ENCODE data around the gene ADGRV1. TPM values are rescaled to one million over a fixed set of nuclear protein-coding genes. Genes with fewer than 3 reads are reported as not detected.

Gene ADGRV1
- total RNA-seq, 1 donor from 2014 or later = 31.9 TPM

DNA sequence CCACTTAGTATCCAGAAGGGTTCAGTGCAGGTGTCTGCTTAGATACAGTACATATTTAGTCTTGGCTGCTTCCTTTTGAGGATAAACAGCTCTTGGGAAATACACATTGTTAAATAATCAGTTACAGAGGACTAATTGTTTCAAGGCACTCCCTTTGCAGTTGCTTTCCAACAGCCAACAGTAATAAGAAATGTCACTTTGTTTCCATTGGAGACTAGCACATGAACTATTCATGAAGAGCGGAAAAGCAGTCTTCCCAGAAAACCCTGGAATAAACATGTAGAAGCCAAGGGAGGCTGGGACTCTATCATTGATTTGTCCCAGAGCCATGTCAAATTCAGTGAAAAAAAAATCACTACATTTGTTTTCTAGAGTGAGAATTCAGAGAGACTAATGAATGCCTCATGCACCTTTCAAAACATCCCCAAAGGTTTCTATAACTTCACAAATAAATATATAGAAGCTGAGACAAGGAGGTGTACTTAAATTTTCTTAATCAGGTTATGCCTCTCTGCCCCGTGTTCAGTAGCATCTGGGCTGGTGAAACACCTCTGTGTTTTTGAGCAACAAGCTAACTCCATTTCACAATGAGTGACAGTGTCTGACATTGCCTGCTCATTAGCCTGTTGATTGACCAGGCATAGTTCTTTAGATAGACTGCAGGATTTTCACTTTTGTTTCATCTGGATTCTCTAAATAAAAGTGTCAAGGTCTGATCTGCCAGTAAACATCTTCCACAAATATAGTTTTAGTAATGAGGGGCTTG lies 553.1 kb downstream of the ADGRV1 start:
- DNase-seq (ENCODE audit: low spot score) = no peak

- DNase-seq (ENCODE audit: low spot score) = peak; percentile 13
Measured at GRCh38 chr5:91114658-91115057, 556.1 kb downstream of the ADGRV1 start.

GRCh38 chr5:91118354-91118753 lies 559.8 kb downstream of the ADGRV1 start:
- no peak for DNase-seq (ENCODE audit: low spot score)

GRCh38 chr5:91118796-91119195 lies 560.2 kb downstream of the ADGRV1 start:
- DNase-seq (ENCODE audit: low spot score) = no peak

- no peak for DNase-seq (ENCODE audit: low spot score)
Measured at GRCh38 chr5:91119217-91119616, 560.6 kb downstream of the ADGRV1 start.

DNA sequence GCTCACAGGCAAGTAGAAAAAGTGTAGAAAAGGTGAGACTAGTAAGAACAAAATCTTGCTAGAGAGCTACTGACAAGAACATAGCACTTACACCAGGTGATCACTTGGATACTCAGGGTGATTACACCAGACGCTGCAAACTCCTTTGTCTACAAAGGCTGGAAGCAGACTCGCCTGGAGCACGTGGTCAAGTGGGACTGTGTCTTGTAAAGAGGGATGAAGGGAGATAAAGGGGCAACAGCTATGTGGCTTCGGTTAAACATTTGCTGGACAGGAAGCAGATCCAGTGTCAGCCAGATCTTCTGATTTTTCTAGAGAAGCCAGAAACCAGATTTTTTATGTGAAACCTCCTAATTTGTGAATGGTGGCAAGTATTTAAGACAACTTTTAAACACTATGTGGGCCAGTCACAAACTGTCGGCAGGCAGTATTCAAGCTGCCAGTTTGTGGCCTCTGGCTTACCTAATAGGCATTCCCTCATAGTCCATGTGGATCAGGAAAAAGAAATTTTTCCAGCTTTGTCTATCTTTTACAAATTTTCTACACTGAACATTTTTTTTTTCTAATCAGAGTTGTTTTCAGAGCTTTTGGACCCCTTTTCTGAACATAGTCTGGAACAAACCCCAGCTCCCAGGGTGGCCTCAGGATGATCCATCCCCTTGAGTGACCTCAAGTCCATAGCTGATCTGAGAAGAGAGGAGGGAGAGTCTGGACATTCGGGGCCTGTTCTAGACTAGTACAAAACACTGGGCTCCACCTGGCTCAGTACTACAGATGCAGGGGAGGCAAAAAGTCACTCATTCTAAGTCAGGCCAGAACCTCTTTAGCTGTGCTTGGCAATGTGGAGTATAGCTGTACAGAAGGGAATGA lies 561.6 kb downstream of the ADGRV1 start:
- peak; percentile 44 for DNase-seq (ENCODE audit: low spot score)

GRCh38 chr5:91121347-91121993 lies 562.9 kb downstream of the ADGRV1 start:
- DNase-seq (ENCODE audit: low spot score) = no peak

- DNase-seq (ENCODE audit: low spot score) = no peak
Measured at GRCh38 chr5:91122651-91123050, 564.1 kb downstream of the ADGRV1 start.

DNA sequence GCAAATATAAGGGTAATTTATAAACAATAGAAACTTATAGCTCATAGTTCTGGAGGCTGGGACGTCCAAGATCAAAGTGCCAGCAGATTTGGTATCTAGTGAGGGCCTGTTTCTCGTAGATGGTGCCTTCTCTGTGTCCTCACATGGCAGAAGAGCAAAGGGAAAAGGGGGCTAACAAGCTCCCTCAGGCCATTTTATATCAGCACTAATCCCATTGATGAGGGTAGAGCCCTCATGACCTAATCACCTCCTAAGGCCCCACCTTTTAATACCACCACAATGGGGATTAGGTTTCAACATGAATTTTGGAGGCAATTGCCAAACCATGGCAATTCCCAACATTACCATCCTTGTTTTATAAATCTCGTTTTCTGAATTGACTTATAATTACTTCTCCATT lies 564.7 kb downstream of the ADGRV1 start:
- no peak for DNase-seq (ENCODE audit: low spot score)

DNA sequence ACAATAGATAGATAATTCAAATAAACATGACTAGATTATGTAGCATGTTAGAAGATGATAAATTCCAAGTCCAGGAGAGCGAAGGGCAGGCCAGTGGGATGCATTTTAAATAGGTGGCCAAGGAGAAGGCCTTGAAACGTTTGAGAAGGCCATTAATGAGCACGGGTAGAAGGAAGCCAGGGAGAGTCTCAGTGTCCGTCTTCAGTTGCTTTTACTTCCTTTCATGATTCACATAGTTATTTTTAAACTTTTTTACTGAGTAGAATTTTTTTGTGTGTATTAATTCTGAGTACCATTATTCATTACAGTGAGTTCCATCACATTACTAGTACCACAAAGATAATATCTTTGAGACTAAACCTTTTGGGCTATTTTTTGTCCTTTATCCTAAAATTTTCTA lies 565.3 kb downstream of the ADGRV1 start:
- DNase-seq (ENCODE audit: low spot score) = no peak

DNA sequence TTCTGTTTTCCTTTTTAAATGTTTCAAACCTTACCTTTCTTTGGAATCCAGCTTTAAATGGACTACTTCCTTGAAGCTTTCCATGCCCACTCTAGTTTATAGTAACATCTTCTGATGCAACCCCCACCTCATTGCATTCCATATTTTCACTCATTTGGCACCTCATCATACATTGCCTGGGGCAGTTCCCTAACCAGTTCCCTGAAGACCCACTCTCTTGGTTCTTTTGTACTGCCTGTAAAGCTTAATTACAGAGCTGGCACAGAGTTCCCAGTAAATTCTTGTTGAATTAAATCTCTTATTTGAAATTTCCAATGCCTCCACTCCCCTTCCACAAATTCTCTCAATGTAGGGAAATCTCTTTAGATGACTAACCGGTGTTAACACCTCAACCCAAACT lies 567.3 kb downstream of the ADGRV1 start:
- no peak for DNase-seq (ENCODE audit: low spot score)

DNA sequence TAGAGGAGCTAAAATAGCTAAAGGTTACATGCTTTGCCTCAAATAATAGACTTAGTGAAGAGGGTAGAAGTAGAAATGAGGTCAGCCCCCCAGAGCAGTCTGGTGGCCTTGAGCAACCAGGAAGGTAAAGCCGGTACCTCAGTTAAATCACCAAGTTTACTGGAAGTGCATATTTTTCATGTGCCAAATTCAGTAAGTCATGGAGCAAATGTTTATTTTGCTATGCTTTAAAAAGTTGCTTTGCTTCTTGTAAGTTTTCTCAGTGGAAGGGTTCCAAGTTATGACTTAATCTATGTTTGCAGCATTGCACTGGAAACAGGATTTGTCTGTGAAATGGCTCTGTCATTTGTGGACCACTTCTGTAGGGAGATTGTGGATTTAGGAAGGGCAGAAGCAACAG lies 567.9 kb downstream of the ADGRV1 start:
- DNase-seq (ENCODE audit: low spot score) = no peak

DNA sequence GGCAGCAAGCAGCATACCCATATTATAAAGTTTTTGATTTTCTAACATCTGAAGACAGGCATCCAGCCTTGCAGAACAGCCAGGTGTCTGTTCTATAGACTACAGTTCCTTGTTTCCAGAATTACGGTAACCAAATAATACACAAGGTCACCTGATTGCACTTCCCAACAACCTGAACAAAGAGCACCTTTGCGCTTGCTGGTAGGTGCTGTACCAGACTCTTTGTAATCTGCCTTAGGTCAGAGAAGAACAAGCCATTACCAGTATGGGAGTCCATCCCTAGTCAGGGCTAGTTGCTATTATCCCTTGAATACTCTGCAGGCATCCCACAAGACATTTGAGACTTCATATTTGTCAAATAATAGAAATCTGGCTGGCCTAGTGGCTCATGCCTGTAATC lies 568.3 kb downstream of the ADGRV1 start:
- no peak for DNase-seq (ENCODE audit: low spot score)

GRCh38 chr5:91127456-91128081 lies 569.0 kb downstream of the ADGRV1 start:
- DNase-seq (ENCODE audit: low spot score) = no peak

DNA sequence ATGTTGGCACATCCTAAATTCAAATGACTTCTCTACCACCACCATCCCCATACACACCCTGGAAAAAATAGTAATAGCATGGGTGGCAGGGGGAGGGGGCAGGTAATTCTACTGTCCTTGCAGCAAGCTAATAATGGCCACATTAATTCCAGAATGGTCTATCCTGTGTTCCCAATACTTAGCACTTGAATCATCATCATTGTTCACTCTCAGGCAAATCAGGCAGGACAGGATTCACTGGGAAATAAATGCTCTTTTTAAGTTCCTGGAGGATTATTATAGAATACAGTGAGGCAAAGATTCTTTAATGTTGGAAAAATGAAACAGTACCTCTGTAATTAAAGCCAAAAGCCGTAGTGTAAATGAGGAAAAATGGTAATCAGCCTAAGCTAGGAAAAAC lies 570.0 kb downstream of the ADGRV1 start:
- DNase-seq (ENCODE audit: low spot score) = no peak

- no peak for DNase-seq (ENCODE audit: low spot score)
Measured at GRCh38 chr5:91129748-91130147, 571.2 kb downstream of the ADGRV1 start.

DNA sequence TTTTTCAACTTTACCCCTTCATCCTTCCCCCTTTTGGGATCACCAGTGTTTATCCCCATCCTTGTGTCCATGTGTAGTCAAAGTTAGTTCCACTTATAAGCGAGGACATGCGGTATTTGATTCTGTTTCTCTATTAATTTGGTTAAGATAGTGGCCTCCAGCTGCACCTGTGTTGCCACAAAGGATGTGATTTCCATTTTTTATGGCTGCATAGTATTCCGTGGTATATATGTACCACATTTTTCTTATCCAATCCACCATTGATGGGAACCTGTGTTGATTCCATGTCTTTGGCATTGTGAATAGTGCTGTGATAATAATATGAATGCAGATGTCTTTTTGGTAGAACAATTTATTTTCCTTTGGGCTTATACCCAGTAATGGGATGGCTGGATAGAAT lies 572.2 kb downstream of the ADGRV1 start:
- DNase-seq (ENCODE audit: low spot score) = no peak

- no peak for DNase-seq (ENCODE audit: low spot score)
Measured at GRCh38 chr5:91132550-91132949, 574.0 kb downstream of the ADGRV1 start.

- no peak for DNase-seq (ENCODE audit: low spot score)
Measured at GRCh38 chr5:91133183-91133582, 574.6 kb downstream of the ADGRV1 start.

DNA sequence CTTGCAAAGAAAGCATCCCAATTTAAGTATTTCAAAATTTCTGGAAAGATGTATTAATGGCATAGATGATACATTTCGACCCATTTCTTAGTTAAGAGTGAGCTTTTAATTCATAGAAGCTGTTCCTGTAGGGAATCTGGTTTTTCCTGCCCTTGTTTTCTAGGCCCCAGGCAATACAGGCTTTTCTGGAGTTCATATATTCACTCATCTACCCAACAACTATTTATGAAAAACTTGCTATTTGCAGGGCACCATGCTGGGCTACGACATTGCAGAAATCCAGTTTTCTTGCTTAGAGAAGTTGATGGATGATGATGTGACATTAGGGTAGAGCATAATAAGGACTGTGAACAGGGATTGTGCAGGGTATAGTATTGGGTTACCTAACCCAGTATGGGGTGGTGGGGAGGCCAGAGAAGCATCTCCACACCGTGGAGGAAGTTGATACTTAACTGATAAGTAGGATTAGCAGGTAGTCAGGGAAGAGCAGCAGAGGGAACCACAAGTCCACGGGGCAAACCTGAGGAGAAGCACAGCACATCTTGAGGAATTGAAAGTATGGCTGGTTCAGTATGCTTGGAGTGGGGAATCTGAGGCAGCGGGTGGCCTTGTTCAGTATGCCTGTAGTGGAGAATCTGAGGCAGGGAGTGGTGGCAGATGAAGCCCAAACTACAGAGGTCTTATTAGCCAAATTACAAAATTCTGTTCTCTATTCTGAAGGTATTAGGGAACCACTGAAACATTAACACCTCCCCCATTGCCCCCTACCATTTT lies 577.1 kb downstream of the ADGRV1 start:
- no peak for DNase-seq (ENCODE audit: low spot score)

- DNase-seq (ENCODE audit: low spot score) = peak; percentile 42
Measured at GRCh38 chr5:91136271-91136670, 577.7 kb downstream of the ADGRV1 start.

All from mucosa of gallbladder (tissue), 1 donor.